Esophagus muscularis mucosa (tissue), 4 donors: ENCODE measurements around the gene ASIC2.

Experiments used
- CTCF ChIP-seq, 3 experiments: fragments of 200-600 bp in 2 of 3; fragments of 450-650 bp in 1 of 3; sonication (generic) in 2 of 3; IDR thresholded peaks; one replicate each; pipeline ENCODE4 v1.5.1; 2017 to 2019; ENCODE audit warnings: antibody characterized with exemption in 3 of 3, mild to moderate bottlenecking in 2 of 3, moderate library complexity in 1 of 3
- EP300 ChIP-seq: sonication (generic); formaldehyde crosslinking; IDR thresholded peaks from one replicate; pipeline ENCODE4 v1.6.1; 2017; ENCODE audit warnings: antibody characterized with exemption
- POLR2A ChIP-seq: fragments of 450-650 bp; IDR thresholded peaks from one replicate; pipeline ENCODE4 v1.6.1; 2017; ENCODE audit warnings: antibody characterized with exemption, moderate library complexity, mild to moderate bottlenecking, low read depth

DNA sequence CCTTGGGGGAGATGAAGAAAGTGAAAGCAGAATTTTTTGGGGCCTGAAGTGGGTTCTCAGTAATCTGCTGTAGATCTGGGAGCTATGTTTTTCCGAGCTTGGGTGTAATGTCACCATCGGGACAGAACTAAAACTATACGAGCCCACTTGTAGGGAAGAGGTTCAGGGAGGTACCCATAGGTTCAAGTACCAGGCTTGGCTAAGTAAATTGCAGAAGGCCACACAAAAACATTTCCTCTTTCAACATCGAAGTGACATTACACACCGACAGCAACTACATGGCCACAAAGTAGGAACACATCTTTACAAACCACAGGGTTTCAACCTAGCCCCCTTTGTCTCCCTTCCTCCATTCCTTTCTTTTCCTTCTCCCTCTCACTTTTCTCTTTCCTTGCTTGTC lies 10.2 kb upstream of the ASIC2 start:
- TF ChIP-seq EP300, result no peak
- no peak for TF ChIP-seq CTCF (IDR thresholded peaks at IDR 0.05)
- no peak for TF ChIP-seq POLR2A
